DOHH2 (cell line): Measurements from ENCODE around the gene PRKAG1.

Experiments
- H3F3A ChIP-seq: fragments of 200-600 bp; sonication (generic), shearing (Covaris generic); 2 replicates; pipeline ENCODE4 v1.6.0; 2016; ENCODE audit warnings: antibody characterized with exemption, mild to moderate bottlenecking; ENCODE audit not compliant: control insufficient read depth, insufficient read depth
- H3K27ac ChIP-seq: fragments of 200-600 bp; sonication (generic); 2 replicates; pipeline ENCODE4 v1.5.1; 2014; ENCODE audit warnings: low read depth, mild to moderate bottlenecking, low read length, moderate library complexity
- H3K27me3 ChIP-seq: fragments of 200-600 bp; sonication (generic); 2 replicates; pipeline ENCODE4 v1.6.1; 2014; ENCODE audit warnings: mild to moderate bottlenecking, low read length, mixed read lengths; ENCODE audit not compliant: control insufficient read depth
- H3K36me3 ChIP-seq: fragments of 200-600 bp; sonication (generic); 2 replicates; pipeline ENCODE4 v1.6.1; 2014; ENCODE audit warnings: mild to moderate bottlenecking, low read length, moderate library complexity, mixed read lengths; ENCODE audit not compliant: control insufficient read depth
- H3K4me1 ChIP-seq: fragments of 200-600 bp; sonication (generic); 2 replicates; pipeline ENCODE4 v1.6.1; 2014; ENCODE audit warnings: mild to moderate bottlenecking, low read length, mixed read lengths; ENCODE audit not compliant: control insufficient read depth
- H3K4me2 ChIP-seq: fragments of 200-600 bp; sonication (generic); 2 replicates; pipeline ENCODE4 v1.6.0; 2014; ENCODE audit warnings: mild to moderate bottlenecking, low read length, moderate library complexity
- H3K4me3 ChIP-seq: fragments of 200-600 bp; sonication (generic); 2 replicates; pipeline ENCODE4 v1.5.1; 2014; ENCODE audit warnings: mild to moderate bottlenecking, low read length, mixed read lengths
- H3K79me2 ChIP-seq: fragments of 200-600 bp; sonication (generic); 2 replicates; pipeline ENCODE4 v1.6.1; 2014; ENCODE audit warnings: mild to moderate bottlenecking, low read length, mixed read lengths; ENCODE audit not compliant: control insufficient read depth
- H3K9me2 ChIP-seq: fragments of 200-600 bp; sonication (generic); replicated peaks from 2 replicates; pipeline ENCODE4 v1.6.1; 2014; ENCODE audit warnings: mild to moderate bottlenecking, low read length, mixed read lengths; ENCODE audit not compliant: control insufficient read depth
- H3K9me3 ChIP-seq: fragments of 200-600 bp; sonication (generic); 2 replicates; pipeline ENCODE4 v1.6.1; 2014; ENCODE audit warnings: antibody characterized with exemption, low read length, mixed read lengths; ENCODE audit not compliant: control insufficient read depth, insufficient read depth
- H4K20me1 ChIP-seq: fragments of 200-600 bp; sonication (generic); 2 replicates; pipeline ENCODE4 v1.6.0; 2014; ENCODE audit warnings: low read depth, mild to moderate bottlenecking, antibody characterized with exemption, low read length, moderate library complexity; ENCODE audit not compliant: control insufficient read depth, insufficient read depth
- EZH2phosphoT487 ChIP-seq: fragments of 200-600 bp; sonication (generic); IDR thresholded peaks from 2 replicates; pipeline ENCODE4 v1.6.1; 2017; ENCODE audit warnings: borderline replicate concordance, mild to moderate bottlenecking, antibody characterized with exemption, low read length, moderate library complexity, mixed read lengths
- TF ChIP-seq, protein P1 (sequence below): fragments of 200-600 bp; sonication (generic); IDR thresholded peaks from one replicate; pipeline ENCODE4 v1.5.1; 2014; ENCODE audit warnings: antibody characterized with exemption, mild to moderate bottlenecking, low read depth, low read length; ENCODE audit not compliant: poor library complexity, severe bottlenecking

The PRKAG1 gene

GRCh38 chr12:49038291-49038955, 19.8 kb upstream of the PRKAG1 start:
- no peaks in the 10 kb centered on the region for H3K79me2 ChIP-seq
- H4K20me1 ChIP-seq = peaks cover 4% of the 10 kb centered on the region; the same call in 1 of the 2 replicates
- no peaks in the 10 kb centered on the region for H3K27me3 ChIP-seq
- H3K4me3 ChIP-seq = no peak overlapping the region
- H3K36me3 ChIP-seq = peaks cover 97% of the 10 kb centered on the region
- H3K9me2 ChIP-seq = no peaks in the 10 kb centered on the region
- no peaks in the 10 kb centered on the region for H3K9me3 ChIP-seq
- no peak overlapping the region for H3K4me2 ChIP-seq
- H3K4me1 ChIP-seq = no peaks in the 10 kb centered on the region
- TF ChIP-seq, protein P1, sequence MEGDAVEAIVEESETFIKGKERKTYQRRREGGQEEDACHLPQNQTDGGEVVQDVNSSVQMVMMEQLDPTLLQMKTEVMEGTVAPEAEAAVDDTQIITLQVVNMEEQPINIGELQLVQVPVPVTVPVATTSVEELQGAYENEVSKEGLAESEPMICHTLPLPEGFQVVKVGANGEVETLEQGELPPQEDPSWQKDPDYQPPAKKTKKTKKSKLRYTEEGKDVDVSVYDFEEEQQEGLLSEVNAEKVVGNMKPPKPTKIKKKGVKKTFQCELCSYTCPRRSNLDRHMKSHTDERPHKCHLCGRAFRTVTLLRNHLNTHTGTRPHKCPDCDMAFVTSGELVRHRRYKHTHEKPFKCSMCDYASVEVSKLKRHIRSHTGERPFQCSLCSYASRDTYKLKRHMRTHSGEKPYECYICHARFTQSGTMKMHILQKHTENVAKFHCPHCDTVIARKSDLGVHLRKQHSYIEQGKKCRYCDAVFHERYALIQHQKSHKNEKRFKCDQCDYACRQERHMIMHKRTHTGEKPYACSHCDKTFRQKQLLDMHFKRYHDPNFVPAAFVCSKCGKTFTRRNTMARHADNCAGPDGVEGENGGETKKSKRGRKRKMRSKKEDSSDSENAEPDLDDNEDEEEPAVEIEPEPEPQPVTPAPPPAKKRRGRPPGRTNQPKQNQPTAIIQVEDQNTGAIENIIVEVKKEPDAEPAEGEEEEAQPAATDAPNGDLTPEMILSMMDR = no peak
- no peak for TF ChIP-seq EZH2phosphoT487
- no peak overlapping the region for H3K27ac ChIP-seq
- H3F3A ChIP-seq = no peaks in the 10 kb centered on the region

- Histone ChIP-seq H3K4me2 (no peak overlapping the region), H3K27me3 (no peaks in the 10 kb centered on the region), H3K9me3 (no peaks in the 10 kb centered on the region), H3F3A (no peaks in the 10 kb centered on the region), H3K27ac (no peak overlapping the region), H3K4me1 (no peaks in the 10 kb centered on the region), H3K4me3 (no peak overlapping the region), H4K20me1 (peaks cover 4% of the 10 kb centered on the region; the same call in 1 of the 2 replicates), H3K9me2 (no peaks in the 10 kb centered on the region), H3K79me2 (no peaks in the 10 kb centered on the region), H3K36me3 (peaks cover 97% of the 10 kb centered on the region)
- no peak for TF ChIP-seq EZH2phosphoT487
- TF ChIP-seq, protein P1 = no peak
Measured at GRCh38 chr12:49037947-49038237, 19.3 kb upstream of the PRKAG1 start.

DNA sequence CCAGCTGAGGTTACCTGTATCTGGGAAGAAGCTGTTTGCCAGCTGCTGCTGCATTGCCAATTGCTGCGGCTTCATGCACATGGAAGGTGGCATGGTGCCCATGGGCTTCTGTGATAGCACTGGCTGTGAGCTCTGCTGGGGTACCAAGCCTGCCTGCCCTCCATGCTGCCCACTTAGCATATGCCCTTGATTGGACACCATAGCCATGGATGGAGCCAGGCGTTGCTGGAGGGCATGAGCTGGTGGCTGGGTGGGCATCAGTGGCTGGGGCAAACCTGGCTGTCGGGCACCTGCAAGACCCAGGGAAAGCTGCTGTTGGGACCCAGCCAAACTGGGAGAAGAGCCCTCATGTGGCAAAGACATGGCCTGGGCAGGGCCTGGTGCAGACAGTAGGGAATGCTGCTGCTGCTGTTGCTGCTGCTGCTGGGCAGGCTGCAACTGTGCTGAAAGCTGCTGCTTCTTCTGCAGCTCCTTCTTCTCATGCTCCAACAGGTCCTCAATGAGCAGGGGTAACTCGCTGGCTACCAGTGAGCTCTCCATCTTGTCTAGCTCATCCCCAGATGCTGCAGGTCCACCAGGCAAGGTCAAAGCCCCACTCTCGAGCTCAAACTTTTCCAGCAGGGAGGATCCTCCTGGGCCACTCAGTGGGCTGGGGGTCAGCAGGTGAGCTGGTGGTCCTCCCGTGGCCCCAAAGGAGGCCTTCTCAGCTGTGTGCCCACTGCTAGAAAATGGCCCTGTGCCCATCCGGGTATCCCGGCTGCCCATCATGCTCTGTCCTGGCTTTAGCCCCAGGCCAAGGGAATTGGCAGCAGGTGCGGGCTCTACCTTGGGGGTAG, 18.8 kb upstream of the PRKAG1 start:
- no peaks in the 10 kb centered on the region for H3K79me2 ChIP-seq
- H3K4me3 ChIP-seq = no peak overlapping the region
- H3K27ac ChIP-seq = no peak overlapping the region
- no peaks in the 10 kb centered on the region for H3K27me3 ChIP-seq
- H3F3A ChIP-seq = no peaks in the 10 kb centered on the region
- no peaks in the 10 kb centered on the region for H3K4me1 ChIP-seq
- peaks cover 97% of the 10 kb centered on the region for H3K36me3 ChIP-seq
- no peaks in the 10 kb centered on the region for H3K9me2 ChIP-seq
- peaks cover 4% of the 10 kb centered on the region; the same call in 1 of the 2 replicates for H4K20me1 ChIP-seq
- H3K9me3 ChIP-seq = no peaks in the 10 kb centered on the region
- TF ChIP-seq, protein P1 = no peak
- no peak for TF ChIP-seq EZH2phosphoT487
- no peak overlapping the region for H3K4me2 ChIP-seq
